Cardiac septum (tissue), 1 donor: ENCODE measurements around the gene RBMX. TPM values are rescaled to one million over a fixed set of nuclear protein-coding genes. Genes with fewer than 3 reads are reported as not detected.
"Not testable (repeated sequence)": the region's sequence is repeated elsewhere in the genome, so short reads cannot be mapped to it uniquely, and the experiment has no call there.

ENCODE experiments used
- DNase-seq: peaks from one replicate; pipeline ENCODE4 v3.0.0-alpha.2; 2020; ENCODE audit warnings: low spot score
- intact Hi-C: fragments of 100-400 bp; cut with DNase I; formaldehyde crosslinking; loops from one replicate; pipeline ENCODE4 v1.14.0; 2022
- total RNA-seq: library from RNA; stranded (reverse); fragmentation: NEBNext Ultra II Directional; extraction: Animal tissue kit (Norgen Biotek cat#: 25700); gene quantifications from one replicate; pipeline ENCODE4 v1.2.1, GENCODE V29; 2021
- donor health status: DM: no; HTN: no; CAD: no.

Gene RBMX
- total RNA-seq, 1 donor from 2014 or later, result 92.7 TPM

GRCh38 chrX:136880003-136880451, 498 bp downstream of the RBMX start:
- intact Hi-C loops, result no loop called here

GRCh38 chrX:136879001-136879687, 1.4 kb downstream of the RBMX start:
- intact Hi-C loops, result no loop called here
- no peak for DNase-seq

More at GRCh38 chrX:136880003-136880451, 498 bp downstream of the RBMX start:
- no peak for DNase-seq

GRCh38 chrX:136878423-136878822, 2.1 kb downstream of the RBMX start:
- no peak for DNase-seq
- intact Hi-C loops, result no loop called here

- DNase-seq, intact Hi-C loops: not testable (repeated sequence)
Measured at GRCh38 chrX:136874114-136874513, 6.4 kb downstream of the RBMX start.

- DNase-seq, intact Hi-C loops: not testable (repeated sequence)
Measured at GRCh38 chrX:136873210-136873609, 7.3 kb downstream of the RBMX start.

GRCh38 chrX:136872091-136872700, 8.3 kb downstream of the RBMX start:
- intact Hi-C loops, result no loop called here
- no peak for DNase-seq

- no peak for DNase-seq
- intact Hi-C loops, result no loop called here
Measured at GRCh38 chrX:136870064-136870463, 10.5 kb downstream of the RBMX start.

- DNase-seq, result no peak
- intact Hi-C loops, result no loop called here
Measured at GRCh38 chrX:136868283-136869055, 12.1 kb downstream of the RBMX start.

GRCh38 chrX:136867518-136867917, 13.0 kb downstream of the RBMX start:
- no peak for DNase-seq
- intact Hi-C loops, result no loop called here

GRCh38 chrX:136867096-136867491, 13.4 kb downstream of the RBMX start:
- intact Hi-C loops, result no loop called here
- DNase-seq, result no peak

- no peak for DNase-seq
- intact Hi-C loops, result no loop called here
Measured at GRCh38 chrX:136866337-136867095, 14.0 kb downstream of the RBMX start.

- intact Hi-C loops, result no loop called here
- no peak for DNase-seq
Measured at GRCh38 chrX:136865270-136866158, 15.0 kb downstream of the RBMX start.

- no peak for DNase-seq
- intact Hi-C loops, result no loop called here
Measured at GRCh38 chrX:136863826-136864225, 16.7 kb downstream of the RBMX start.

GRCh38 chrX:136862546-136862945, 18.0 kb downstream of the RBMX start:
- DNase-seq, result no peak
- intact Hi-C loops, result no loop called here

- intact Hi-C loops, result no loop called here
Measured at GRCh38 chrX:136861877-136862276, 18.6 kb downstream of the RBMX start.

GRCh38 chrX:136858007-136858756, 22.3 kb downstream of the RBMX start:
- intact Hi-C loops, result no loop called here
- DNase-seq, result no peak

More at GRCh38 chrX:136861877-136862276, 18.6 kb downstream of the RBMX start:
- no peak for DNase-seq

- intact Hi-C loops, result no loop called here
- DNase-seq, result no peak
Measured at GRCh38 chrX:136856551-136856950, 24.0 kb downstream of the RBMX start.

- DNase-seq, result no peak
- intact Hi-C loops, result no loop called here
Measured at GRCh38 chrX:136856050-136856449, 24.5 kb downstream of the RBMX start.
